ENCODE data around the gene TRMT1.

GRCh38 chr19:13127811-13128575 lies 11.5 kb upstream of the TRMT1 start:
- TF ChIP-seq POLR2A (IDR thresholded peaks at IDR 0.05): no peak
- TF ChIP-seq, protein P1, sequence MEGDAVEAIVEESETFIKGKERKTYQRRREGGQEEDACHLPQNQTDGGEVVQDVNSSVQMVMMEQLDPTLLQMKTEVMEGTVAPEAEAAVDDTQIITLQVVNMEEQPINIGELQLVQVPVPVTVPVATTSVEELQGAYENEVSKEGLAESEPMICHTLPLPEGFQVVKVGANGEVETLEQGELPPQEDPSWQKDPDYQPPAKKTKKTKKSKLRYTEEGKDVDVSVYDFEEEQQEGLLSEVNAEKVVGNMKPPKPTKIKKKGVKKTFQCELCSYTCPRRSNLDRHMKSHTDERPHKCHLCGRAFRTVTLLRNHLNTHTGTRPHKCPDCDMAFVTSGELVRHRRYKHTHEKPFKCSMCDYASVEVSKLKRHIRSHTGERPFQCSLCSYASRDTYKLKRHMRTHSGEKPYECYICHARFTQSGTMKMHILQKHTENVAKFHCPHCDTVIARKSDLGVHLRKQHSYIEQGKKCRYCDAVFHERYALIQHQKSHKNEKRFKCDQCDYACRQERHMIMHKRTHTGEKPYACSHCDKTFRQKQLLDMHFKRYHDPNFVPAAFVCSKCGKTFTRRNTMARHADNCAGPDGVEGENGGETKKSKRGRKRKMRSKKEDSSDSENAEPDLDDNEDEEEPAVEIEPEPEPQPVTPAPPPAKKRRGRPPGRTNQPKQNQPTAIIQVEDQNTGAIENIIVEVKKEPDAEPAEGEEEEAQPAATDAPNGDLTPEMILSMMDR (IDR thresholded peaks at IDR 0.05): no peak
